Lung (tissue), 12 donors: ENCODE data around the gene ADAM10. TPM values are rescaled to one million over a fixed set of nuclear protein-coding genes. Genes with fewer than 3 reads are reported as not detected.

Experiments used
- ATAC-seq: fragments of 200-7000 bp; cut with Tn5 transposase; one replicate; pipeline ENCODE4 v1.9.1; 2020; ENCODE audit warnings: moderate number of reproducible peaks; ENCODE audit not compliant: insufficient read depth, low FRiP score
- DNase-seq, 3 donors: peaks; one replicate each; pipeline ENCODE4 v3.0.0-alpha.2; 2013 to 2017
- H3K27ac ChIP-seq, 2 donors: one replicate each; pipeline ENCODE4 v1.5.1; 2013; ENCODE audit warnings: mild to moderate bottlenecking in 2 of 2, moderate library complexity in 2 of 2, control low read depth in 1 of 2, inconsistent platforms in 1 of 2, low read depth in 1 of 2, low read length in 1 of 2
- H3K27me3 ChIP-seq, 3 donors: one replicate each; pipeline ENCODE4 v1.5.1; 2013; ENCODE audit warnings: low read length in 2 of 3; ENCODE audit not compliant: control insufficient read depth in 3 of 3, insufficient read depth in 3 of 3
- H3K36me3 ChIP-seq, 4 donors: one replicate each; pipeline ENCODE4 v1.5.1; 2013; ENCODE audit warnings: low read length in 4 of 4, mild to moderate bottlenecking in 1 of 4, moderate library complexity in 1 of 4; ENCODE audit not compliant: control insufficient read depth in 4 of 4, insufficient read depth in 4 of 4
- H3K4me1 ChIP-seq, 5 donors: one replicate each; pipeline ENCODE4 v1.5.1; 2013; ENCODE audit warnings: low read length in 5 of 5, mild to moderate bottlenecking in 2 of 5, moderate library complexity in 1 of 5; ENCODE audit not compliant: control insufficient read depth in 5 of 5, insufficient read depth in 5 of 5
- H3K4me3 ChIP-seq: one replicate; pipeline ENCODE4 v1.5.1; 2013; ENCODE audit warnings: mild to moderate bottlenecking, control low read depth, moderate library complexity
- H3K9ac ChIP-seq, 2 donors: one replicate each; pipeline ENCODE4 v1.5.1; 2013; ENCODE audit warnings: low read length in 2 of 2, control low read depth in 1 of 2; ENCODE audit not compliant: insufficient read depth in 1 of 2
- H3K9me3 ChIP-seq, 4 donors: one replicate each; pipeline ENCODE4 v1.5.1; 2013; ENCODE audit warnings: low read length in 3 of 4, mild to moderate bottlenecking in 1 of 4, moderate library complexity in 1 of 4; ENCODE audit not compliant: control insufficient read depth in 4 of 4, insufficient read depth in 3 of 4
- WGBS, 2 donors: extraction: QIAGEN DNeasy Blood & Tissue Kit; methylation state at CpG; one replicate each; pipeline ENCODE4 v1.1.7; 2013; 5-methylcytosine and 5-hydroxymethylcytosine counted together
- polyA plus RNA-seq, 2 donors: library from polyadenylated mRNA; stranded (reverse); fragments of 200-250 nt; gene quantifications; one replicate each; pipeline ENCODE4 v1.2.1, GENCODE V29; 2013
- total RNA-seq, 2 donors: library from RNA; depleted of rRNA in 1 of 2; stranded (reverse); fragments of >200 nt in 1 of 2; gene quantifications; one replicate each; pipeline ENCODE4 v1.2.1, GENCODE V29; 2014 to 2021
- TF ChIP-seq, protein P1 (sequence below): IDR thresholded peaks from 2 replicates; pipeline ENCODE4 v1.5.1; 2012; ENCODE audit warnings: mild to moderate bottlenecking; ENCODE audit errors: control extremely low read depth, extremely low read depth
- donor health status: control.
- donor health status: control.
- donor health status: Bipolar disorder and iron deficiency.
- donor health status: healthy.
- donor health status: DM: yes; HTN: yes; CAD: no.

ADAM10 gene
- total and polyA plus RNA-seq, 4 donors, result 9.7 to 274 (median 88.6) TPM

DNA sequence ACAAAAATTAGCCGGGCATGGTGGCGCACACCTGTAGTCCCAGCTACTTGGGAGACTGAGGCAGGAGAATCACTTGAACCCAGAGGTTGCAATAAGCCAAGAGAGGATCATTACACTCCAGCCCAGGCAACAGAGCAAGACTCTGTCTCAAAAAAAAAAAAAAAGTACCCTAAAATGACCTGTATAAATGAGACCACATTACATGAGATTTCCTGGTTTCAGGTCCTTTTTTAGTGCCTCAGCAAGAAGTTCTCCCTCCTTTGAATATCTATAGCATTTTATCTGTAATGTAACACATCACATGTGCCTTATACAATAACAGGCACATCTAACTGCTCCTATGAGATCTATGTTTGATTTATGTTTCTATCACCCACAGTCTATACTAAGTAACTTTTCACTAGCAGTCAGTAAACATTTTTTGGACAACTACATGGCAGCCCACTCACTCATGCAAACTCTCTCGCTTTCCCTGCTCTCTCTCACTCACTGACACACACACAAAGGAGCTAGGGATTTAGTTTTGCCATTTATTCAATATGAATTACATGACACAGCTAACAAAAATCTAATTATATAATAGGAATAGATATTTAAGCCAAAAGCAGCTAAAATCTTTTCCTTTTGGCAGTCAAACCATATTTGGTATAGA is 34.1 kb downstream of the ADAM10 start:
- TF ChIP-seq, protein P1, sequence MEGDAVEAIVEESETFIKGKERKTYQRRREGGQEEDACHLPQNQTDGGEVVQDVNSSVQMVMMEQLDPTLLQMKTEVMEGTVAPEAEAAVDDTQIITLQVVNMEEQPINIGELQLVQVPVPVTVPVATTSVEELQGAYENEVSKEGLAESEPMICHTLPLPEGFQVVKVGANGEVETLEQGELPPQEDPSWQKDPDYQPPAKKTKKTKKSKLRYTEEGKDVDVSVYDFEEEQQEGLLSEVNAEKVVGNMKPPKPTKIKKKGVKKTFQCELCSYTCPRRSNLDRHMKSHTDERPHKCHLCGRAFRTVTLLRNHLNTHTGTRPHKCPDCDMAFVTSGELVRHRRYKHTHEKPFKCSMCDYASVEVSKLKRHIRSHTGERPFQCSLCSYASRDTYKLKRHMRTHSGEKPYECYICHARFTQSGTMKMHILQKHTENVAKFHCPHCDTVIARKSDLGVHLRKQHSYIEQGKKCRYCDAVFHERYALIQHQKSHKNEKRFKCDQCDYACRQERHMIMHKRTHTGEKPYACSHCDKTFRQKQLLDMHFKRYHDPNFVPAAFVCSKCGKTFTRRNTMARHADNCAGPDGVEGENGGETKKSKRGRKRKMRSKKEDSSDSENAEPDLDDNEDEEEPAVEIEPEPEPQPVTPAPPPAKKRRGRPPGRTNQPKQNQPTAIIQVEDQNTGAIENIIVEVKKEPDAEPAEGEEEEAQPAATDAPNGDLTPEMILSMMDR, result no peak
- peaks cover 0 to 8% (median 7%) of the 10 kb centered on the region in 4 donors for H3K36me3 ChIP-seq
- no peak overlapping the region for H3K27ac ChIP-seq
- no peaks in the 10 kb centered on the region for H3K27me3 ChIP-seq
- no peak overlapping the region for H3K4me3 ChIP-seq
- WGBS, 2 donors, result 98 to 99% methylated on average over 3 of the region's 3 CpGs
- no peak overlapping the region for H3K9ac ChIP-seq
- H3K4me1 ChIP-seq, result peaks cover 0 to 2% (median 0%) of the 10 kb centered on the region in 5 donors
- peaks cover 0 to 1% (median 0%) of the 10 kb centered on the region in 4 donors for H3K9me3 ChIP-seq
- DNase-seq (no peak), ATAC-seq (no peak)

- H3K4me1 ChIP-seq, result peaks cover 0 to 2% (median 0%) of the 10 kb centered on the region in 5 donors
- H3K36me3 ChIP-seq, result peaks cover 0 to 5% (median 5%) of the 10 kb centered on the region in 4 donors
- ATAC-seq (no peak), DNase-seq (no peak)
- H3K4me3 ChIP-seq, result no peak overlapping the region
- no peak overlapping the region for H3K9ac ChIP-seq
- peaks cover 0 to 1% (median 0%) of the 10 kb centered on the region in 4 donors for H3K9me3 ChIP-seq
- no peak overlapping the region for H3K27ac ChIP-seq
- no peaks in the 10 kb centered on the region for H3K27me3 ChIP-seq
- TF ChIP-seq, protein P1, result no peak
These were observed 38.8 kb downstream of the ADAM10 start for GRCh38 chr15:58710701-58711100.

- WGBS, 2 donors, result 91 to 94% methylated on average over 4 of the region's 4 CpGs
- no peak overlapping the region for H3K27ac ChIP-seq
- H3K9me3 ChIP-seq, result no peaks in the 10 kb centered on the region
- H3K27me3 ChIP-seq, result no peaks in the 10 kb centered on the region
- TF ChIP-seq, protein P1, result no peak
- no peak overlapping the region for H3K9ac ChIP-seq
- peaks cover 0 to 7% (median 2%) of the 10 kb centered on the region in 4 donors for H3K36me3 ChIP-seq
- ATAC-seq, result no peak
- H3K4me1 ChIP-seq, result peaks cover 0 to 5% (median 0%) of the 10 kb centered on the region in 5 donors
- H3K4me3 ChIP-seq, result no peak overlapping the region
- DNase-seq, result no peak
These were observed 42.1 kb downstream of the ADAM10 start for GRCh38 chr15:58707397-58707796.

GRCh38 chr15:58705105-58705504 is 44.4 kb downstream of the ADAM10 start:
- H3K4me1 ChIP-seq, result peaks cover 0 to 5% (median 0%) of the 10 kb centered on the region in 5 donors
- ATAC-seq, result no peak
- 92 to 96% methylated on average over 2 of the region's 2 CpGs for WGBS, 2 donors

More at GRCh38 chr15:58705105-58705504, 44.4 kb downstream of the ADAM10 start:
- DNase-seq, result no peak
- H3K27ac ChIP-seq, result no peak overlapping the region
- no peak overlapping the region for H3K9ac ChIP-seq
- TF ChIP-seq, protein P1, result no peak
- no peaks in the 10 kb centered on the region for H3K27me3 ChIP-seq
- peaks cover 0 to 8% (median 5%) of the 10 kb centered on the region in 4 donors for H3K36me3 ChIP-seq
- no peak overlapping the region for H3K4me3 ChIP-seq
- no peaks in the 10 kb centered on the region for H3K9me3 ChIP-seq
